HG03575 (cell line): ENCODE measurements around the gene LYPD6.

Experiments
- ATAC-seq: cut with Tn5 transposase; IDR thresholded peaks from one replicate; pipeline ENCODE4 v1.9.1; 2021; ENCODE audit not compliant: unreplicated experiment, insufficient number of reproducible peaks, low FRiP score; ENCODE audit errors: extremely low read depth

The LYPD6 gene

GRCh38 chr2:149389506-149390167, 59.2 kb downstream of the LYPD6 start:
- no peak for ATAC-seq

GRCh38 chr2:149393614-149394013, 63.2 kb downstream of the LYPD6 start:
- ATAC-seq, result no peak

GRCh38 chr2:149394864-149395263, 64.5 kb downstream of the LYPD6 start:
- ATAC-seq, result no peak

GRCh38 chr2:149399934-149400615, 69.7 kb downstream of the LYPD6 start:
- ATAC-seq, result no peak

- ATAC-seq, result no peak
Measured at GRCh38 chr2:149400997-149401396, 70.6 kb downstream of the LYPD6 start.

- ATAC-seq, result no peak
Measured at GRCh38 chr2:149409506-149409905, 79.1 kb downstream of the LYPD6 start.

- ATAC-seq, result no peak
Measured at GRCh38 chr2:149410701-149411484, 80.5 kb downstream of the LYPD6 start.

- ATAC-seq, result no peak
Measured at GRCh38 chr2:149413487-149413886, 83.1 kb downstream of the LYPD6 start.

- ATAC-seq, result no peak
Measured at GRCh38 chr2:149415086-149415485, 84.7 kb downstream of the LYPD6 start.

- ATAC-seq, result no peak
Measured at GRCh38 chr2:149418065-149418464, 87.7 kb downstream of the LYPD6 start.

GRCh38 chr2:149420053-149420963, 89.9 kb downstream of the LYPD6 start:
- no peak for ATAC-seq

- ATAC-seq, result no peak
Measured at GRCh38 chr2:149421791-149422190, 91.4 kb downstream of the LYPD6 start.

- no peak for ATAC-seq
Measured at GRCh38 chr2:149422337-149422990, 92.1 kb downstream of the LYPD6 start.

- ATAC-seq, result no peak
Measured at GRCh38 chr2:149422991-149423338, 92.6 kb downstream of the LYPD6 start.

- no peak for ATAC-seq
Measured at GRCh38 chr2:149423630-149424029, 93.2 kb downstream of the LYPD6 start.

GRCh38 chr2:149427387-149427786, 97.0 kb downstream of the LYPD6 start:
- no peak for ATAC-seq

- ATAC-seq, result no peak
Measured at GRCh38 chr2:149428783-149429182, 98.4 kb downstream of the LYPD6 start.
